Measurements from ENCODE around the gene CPED1. TPM values are rescaled to one million over a fixed set of nuclear protein-coding genes. Genes with fewer than 3 reads are reported as not detected.

The CPED1 gene
- total RNA-seq, 1 donor from 2014 or later: 33.8 TPM

- Histone ChIP-seq H3K36me3 (peaks cover 24% of the 10 kb centered on the region), H3K4me3 (no peak overlapping the region), H3K27ac (replicated peaks) (no peak overlapping the region), H3K4me1 (peaks cover 39% of the 10 kb centered on the region), H3K9me3 (replicated peaks) (no peaks in the 10 kb centered on the region), H3K27me3 (ENCODE audit: low read depth) (no peaks in the 10 kb centered on the region)
- no peak for TF ChIP-seq CTCF (IDR thresholded peaks at IDR 0.05; ENCODE audit: borderline replicate concordance)
- no peak for DNase-seq
- intact Hi-C loops (cut with micrococcal nuclease): no loop called here
Measured at GRCh38 chr7:121046893-121047468, 58.5 kb downstream of the CPED1 start.

- H3K4me1 ChIP-seq: peaks cover 36% of the 10 kb centered on the region
- TF ChIP-seq CTCF (IDR thresholded peaks at IDR 0.05; ENCODE audit: borderline replicate concordance): no peak
- H3K36me3 ChIP-seq: peaks cover 32% of the 10 kb centered on the region
- H3K9me3 ChIP-seq (replicated peaks): no peaks in the 10 kb centered on the region
- no peaks in the 10 kb centered on the region for H3K27me3 ChIP-seq (ENCODE audit: low read depth)
- intact Hi-C loops (cut with micrococcal nuclease): no loop called here
- no peak for DNase-seq
- H3K27ac ChIP-seq (replicated peaks): no peak overlapping the region
- no peak overlapping the region for H3K4me3 ChIP-seq
Measured at GRCh38 chr7:121048195-121048594, 59.7 kb downstream of the CPED1 start.

- TF ChIP-seq CTCF (IDR thresholded peaks at IDR 0.05; ENCODE audit: borderline replicate concordance): no peak
- no peak overlapping the region for H3K4me3 ChIP-seq
- intact Hi-C loops (cut with micrococcal nuclease): no loop called here
- H3K27me3 ChIP-seq (ENCODE audit: low read depth): no peaks in the 10 kb centered on the region
- no peaks in the 10 kb centered on the region for H3K9me3 ChIP-seq (replicated peaks)
- peaks cover 32% of the 10 kb centered on the region for H3K36me3 ChIP-seq
- no peak overlapping the region for H3K27ac ChIP-seq (replicated peaks)
- DNase-seq: no peak
- H3K4me1 ChIP-seq: peaks cover 29% of the 10 kb centered on the region
Measured at GRCh38 chr7:121049028-121049791, 60.7 kb downstream of the CPED1 start.

- H3K4me3 ChIP-seq: no peak overlapping the region
- no peak for DNase-seq
- H3K4me1 ChIP-seq: peaks cover 26% of the 10 kb centered on the region
- peaks cover 32% of the 10 kb centered on the region for H3K36me3 ChIP-seq
- no peaks in the 10 kb centered on the region for H3K9me3 ChIP-seq (replicated peaks)
- H3K27me3 ChIP-seq (ENCODE audit: low read depth): no peaks in the 10 kb centered on the region
- TF ChIP-seq CTCF (IDR thresholded peaks at IDR 0.05; ENCODE audit: borderline replicate concordance): no peak
- no peak overlapping the region for H3K27ac ChIP-seq (replicated peaks)
- intact Hi-C loops (cut with micrococcal nuclease): no loop called here
Measured at GRCh38 chr7:121049897-121050296, 61.4 kb downstream of the CPED1 start.

GRCh38 chr7:121053219-121053618 lies 64.7 kb downstream of the CPED1 start:
- Histone ChIP-seq H3K9me3 (replicated peaks) (no peaks in the 10 kb centered on the region), H3K27ac (replicated peaks) (no peak overlapping the region), H3K36me3 (peaks cover 20% of the 10 kb centered on the region), H3K4me1 (peaks cover 12% of the 10 kb centered on the region), H3K27me3 (ENCODE audit: low read depth) (no peaks in the 10 kb centered on the region), H3K4me3 (no peak overlapping the region)
- no peak for TF ChIP-seq CTCF (IDR thresholded peaks at IDR 0.05; ENCODE audit: borderline replicate concordance)
- intact Hi-C loops (cut with micrococcal nuclease): no loop called here
- no peak for DNase-seq
